Measurements from ENCODE around the gene MYBPC3.
"Not testable (repeated sequence)": the region's sequence is repeated elsewhere in the genome, so short reads cannot be mapped to it uniquely, and the experiment has no call there.

The MYBPC3 gene

DNA sequence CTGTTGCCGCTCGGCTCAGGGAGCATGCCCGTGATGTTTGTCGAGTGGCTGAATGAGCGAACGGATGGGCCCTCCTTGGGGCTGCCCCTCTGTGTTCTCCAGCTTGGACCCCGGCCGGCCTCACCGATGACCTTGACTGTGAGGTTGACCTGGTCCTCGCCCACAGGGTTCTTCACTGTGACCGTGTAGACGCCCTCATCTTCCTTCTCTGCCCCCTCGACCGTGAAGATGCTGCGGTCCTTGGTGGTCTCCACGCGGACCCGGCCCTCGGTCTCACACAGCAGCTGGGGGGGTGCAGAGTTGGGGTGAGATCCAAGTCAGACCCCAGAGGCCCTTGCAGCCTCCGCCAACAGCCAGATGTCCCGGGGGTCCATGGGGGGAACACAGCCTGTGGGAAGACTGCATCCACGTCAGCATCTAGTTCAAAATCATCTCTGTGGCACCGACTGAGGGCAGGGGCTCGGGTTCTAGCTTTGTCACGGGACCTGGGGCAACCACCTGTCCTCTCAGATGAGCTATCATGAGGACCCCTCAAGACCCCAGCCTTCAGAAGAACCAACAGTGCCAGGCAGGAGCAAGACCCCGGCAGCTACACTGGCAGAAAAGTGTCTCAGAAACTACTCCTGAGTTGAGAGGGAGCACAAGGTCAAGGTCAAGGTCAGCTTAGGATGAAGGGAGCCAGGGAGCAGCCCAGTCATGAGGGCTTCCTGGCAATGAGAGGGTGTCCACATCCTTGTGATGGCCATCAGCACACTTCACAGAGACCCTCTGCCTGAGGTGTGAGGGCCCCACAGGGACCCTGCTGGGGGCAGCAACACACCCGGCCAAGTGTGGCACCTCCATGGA is 13.9 kb downstream of the MYBPC3 start:
- DNase-seq (ENCODE audit: low read depth in 2 of 2), result no peak

- no peak for DNase-seq (ENCODE audit: low read depth in 2 of 2)
Observed at GRCh38 chr11:47337229-47337924, 15.1 kb downstream of the MYBPC3 start.

DNA sequence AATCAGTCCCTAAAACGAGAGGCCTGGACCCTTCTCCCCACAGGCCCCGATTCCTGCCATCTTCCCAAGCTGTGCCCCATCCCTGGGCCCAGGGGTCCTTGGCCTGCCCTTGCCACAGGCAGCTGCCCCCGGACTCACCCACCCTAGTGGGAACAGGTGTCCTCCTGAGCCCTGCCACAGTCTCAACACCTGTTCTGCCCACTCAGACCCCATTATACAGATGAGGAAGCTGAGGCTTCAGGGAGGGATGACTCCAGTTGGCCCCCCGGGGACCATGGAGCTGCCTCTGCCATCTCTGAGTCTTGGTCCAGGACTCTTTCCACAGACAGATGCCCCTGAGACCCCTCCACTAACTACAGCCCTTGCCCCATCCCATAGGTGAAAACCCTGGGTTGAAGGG is 15.9 kb downstream of the MYBPC3 start:
- DNase-seq (ENCODE audit: low read depth in 2 of 2), result no peak

- DNase-seq (ENCODE audit: low read depth in 2 of 2), result no peak
Observed at GRCh38 chr11:47335733-47336132, 16.8 kb downstream of the MYBPC3 start.

DNA sequence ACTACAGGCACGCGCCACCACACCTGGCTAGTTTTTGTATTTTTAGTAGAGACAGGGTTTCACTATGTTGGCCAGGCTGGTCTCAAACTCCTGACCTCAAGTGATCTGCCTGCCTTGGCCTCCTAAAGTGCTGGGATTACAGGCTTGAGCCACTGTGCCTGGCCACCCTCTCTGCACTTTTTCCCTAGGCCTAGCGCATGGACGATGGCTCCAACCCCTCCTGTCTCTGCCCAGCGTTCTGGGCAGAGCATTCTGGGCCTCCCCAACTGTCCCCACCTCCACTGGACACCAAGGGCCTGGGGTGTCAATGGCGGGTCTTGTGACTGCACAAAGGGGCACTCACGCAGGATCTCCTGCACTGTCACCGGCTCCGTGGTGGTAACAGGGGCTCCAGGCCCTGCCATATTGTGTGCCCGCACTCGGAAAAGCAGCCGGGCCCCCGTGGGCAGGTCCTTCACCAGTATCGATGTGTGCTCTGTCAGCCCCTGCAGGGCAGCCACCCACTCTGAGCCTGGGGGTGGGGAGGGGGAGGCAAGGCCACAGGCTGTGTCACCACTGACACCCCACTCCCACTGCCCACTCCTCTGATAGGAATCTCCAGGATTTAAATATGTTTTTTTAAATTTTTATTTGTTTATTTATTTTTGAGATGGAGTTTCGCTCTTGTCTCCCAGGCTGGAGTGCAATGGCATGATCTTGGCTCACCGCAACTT is 17.6 kb downstream of the MYBPC3 start:
- DNase-seq (ENCODE audit: low read depth in 2 of 2), result not testable (repeated sequence)

- no peak for DNase-seq (ENCODE audit: low read depth in 2 of 2)
Observed at GRCh38 chr11:47333886-47334443, 18.5 kb downstream of the MYBPC3 start.

- DNase-seq (ENCODE audit: low read depth in 2 of 2), result no peak
Observed at GRCh38 chr11:47333526-47333845, 19.0 kb downstream of the MYBPC3 start.

DNA sequence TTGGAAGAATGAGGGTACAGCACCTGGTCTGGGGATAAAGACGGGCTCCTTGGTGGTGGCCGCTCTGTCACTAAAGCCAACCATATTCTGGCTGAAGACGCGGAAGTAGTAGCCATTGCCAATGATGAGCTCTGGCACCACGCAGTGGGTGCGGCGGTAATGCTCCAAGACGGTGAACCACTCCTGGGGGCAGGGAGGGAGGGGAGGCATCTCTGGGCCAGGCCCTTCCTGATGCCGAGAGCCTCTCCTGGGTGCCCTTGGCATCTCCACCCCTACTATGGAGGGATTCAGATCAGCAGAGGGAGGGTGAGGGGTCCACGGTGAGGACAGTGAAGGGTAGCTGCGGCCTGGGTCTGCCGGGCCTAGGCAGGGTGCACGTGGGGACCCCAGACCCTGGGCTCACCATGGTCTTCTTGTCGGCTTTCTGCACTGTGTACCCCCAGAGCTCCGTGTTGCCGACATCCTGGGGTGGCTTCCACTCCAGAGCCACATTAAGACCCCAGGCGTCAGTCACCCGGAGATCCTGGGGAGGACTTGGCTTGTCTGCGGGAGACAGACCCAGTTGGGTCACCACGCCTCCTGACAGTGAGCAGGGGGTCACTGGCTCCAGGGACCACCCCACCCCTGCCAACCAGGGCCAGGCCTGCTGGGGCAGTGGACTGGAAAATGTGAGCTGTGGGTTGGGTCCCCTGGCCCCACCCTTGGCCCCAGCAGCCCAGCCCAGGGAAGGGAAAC is 19.5 kb downstream of the MYBPC3 start:
- DNase-seq (ENCODE audit: low read depth in 2 of 2), result no peak

DNA sequence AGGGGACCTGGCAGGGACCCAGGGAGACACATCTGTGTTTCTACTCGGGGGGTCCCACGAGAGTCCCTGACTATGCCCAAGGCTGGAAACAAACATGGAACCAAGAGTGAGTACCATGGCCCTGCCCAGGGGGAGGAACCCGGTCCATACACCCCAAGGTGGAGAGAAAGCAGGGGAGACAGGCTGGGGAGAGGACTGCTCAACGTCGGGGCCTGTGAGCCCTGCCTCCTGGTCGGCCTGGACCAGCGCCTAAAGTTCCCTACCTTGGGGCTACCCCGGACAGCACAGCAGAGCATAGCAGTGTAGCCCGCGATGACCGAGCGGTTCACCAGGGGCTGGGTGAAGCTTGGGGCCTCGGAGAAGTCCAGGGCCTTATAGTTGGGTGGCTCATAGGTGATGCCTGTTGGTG is 20.2 kb downstream of the MYBPC3 start:
- no peak for DNase-seq (ENCODE audit: low read depth in 2 of 2)

DNA sequence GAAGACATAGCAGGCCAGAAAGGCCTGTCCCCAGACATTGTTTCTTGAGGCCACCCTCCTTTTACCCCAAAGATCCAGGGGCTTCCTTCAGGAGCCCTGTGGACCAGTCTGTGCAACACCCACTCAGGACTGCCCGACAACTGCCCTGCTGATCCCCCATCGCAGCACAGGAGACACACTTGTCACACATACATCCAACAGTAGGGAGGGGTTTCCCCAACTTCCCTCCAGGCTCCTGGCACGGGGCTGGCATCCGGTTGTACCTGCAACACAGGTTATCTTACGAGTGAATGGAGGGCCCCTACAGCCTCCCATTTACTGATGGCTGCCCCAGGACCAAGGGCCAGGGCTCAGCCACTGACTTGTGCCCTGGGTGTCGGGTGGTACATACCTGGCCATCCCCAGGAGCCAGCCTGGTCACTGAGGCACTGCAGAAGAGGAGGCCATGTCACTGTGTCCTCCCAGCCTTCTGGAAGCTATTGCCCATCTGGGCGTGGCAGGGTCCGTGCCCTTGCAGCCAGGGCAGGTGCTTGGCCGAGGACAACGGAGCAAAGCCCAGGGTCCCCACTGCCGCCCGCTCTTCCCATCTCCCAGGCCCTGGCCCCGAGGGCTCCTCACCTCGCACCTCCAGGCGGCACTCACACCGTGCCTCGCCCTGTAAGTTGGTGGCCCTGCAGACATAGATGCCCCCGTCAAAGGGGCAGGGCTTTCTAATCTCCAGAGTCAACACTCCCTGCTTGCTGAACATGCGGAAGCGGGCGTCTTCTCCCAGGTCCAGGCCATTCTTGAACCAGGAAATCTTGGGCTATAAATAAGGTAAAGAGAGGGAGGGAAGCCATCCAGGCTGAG is 20.8 kb downstream of the MYBPC3 start:
- DNase-seq (ENCODE audit: low read depth in 2 of 2), result no peak

- no peak for DNase-seq (ENCODE audit: low read depth in 2 of 2)
Observed at GRCh38 chr11:47329987-47330931, 22.2 kb downstream of the MYBPC3 start.

GRCh38 chr11:47329431-47329986 is 23.0 kb downstream of the MYBPC3 start:
- no peak for DNase-seq (ENCODE audit: low read depth in 2 of 2)

DNA sequence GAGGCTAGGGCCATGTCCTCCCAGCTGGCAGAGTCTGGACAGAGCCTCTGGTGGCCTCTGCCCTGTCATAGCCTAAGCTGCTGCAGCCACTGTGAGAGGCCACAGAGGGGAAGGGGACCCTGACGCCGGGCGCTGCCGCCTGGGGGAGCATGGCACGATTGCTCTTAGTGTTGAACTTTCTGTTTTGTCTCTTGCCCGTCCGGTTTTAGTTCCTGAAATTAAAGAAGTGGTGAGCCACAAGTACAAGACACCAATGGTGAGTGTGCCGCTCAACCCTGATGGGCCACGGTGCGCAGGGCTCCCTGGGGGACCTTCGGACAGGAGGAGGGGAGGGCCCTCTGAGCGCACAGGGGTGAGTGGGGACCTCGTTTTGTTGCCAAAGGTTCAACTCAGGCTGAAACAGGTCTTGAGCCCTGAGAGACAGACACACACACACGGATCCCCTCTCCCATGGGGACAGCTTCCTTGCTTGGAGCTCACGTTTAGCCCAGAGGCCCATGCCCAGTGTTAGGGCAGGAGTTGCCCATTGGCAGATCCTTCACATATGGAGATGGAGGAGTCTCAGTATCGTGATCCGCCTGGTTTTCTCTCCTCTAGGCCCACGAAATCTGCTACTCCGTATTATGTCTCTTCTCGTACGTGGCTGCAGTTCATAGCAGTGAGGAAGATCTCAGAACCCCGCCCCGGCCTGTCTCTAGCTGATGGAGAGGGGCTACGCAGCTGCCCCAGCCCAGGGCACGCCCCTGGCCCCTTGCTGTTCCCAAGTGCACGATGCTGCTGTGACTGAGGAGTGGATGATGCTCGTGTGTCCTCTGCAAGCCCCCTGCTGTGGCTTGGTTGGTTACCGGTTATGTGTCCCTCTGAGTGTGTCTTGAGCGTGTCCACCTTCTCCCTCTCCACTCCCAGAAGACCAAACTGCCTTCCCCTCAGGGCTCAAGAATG is 23.8 kb downstream of the MYBPC3 start:
- DNase-seq (ENCODE audit: low read depth in 2 of 2), result no peak

GRCh38 chr11:47327949-47328348 is 24.6 kb downstream of the MYBPC3 start:
- no peak for DNase-seq (ENCODE audit: low read depth in 2 of 2)

DNA sequence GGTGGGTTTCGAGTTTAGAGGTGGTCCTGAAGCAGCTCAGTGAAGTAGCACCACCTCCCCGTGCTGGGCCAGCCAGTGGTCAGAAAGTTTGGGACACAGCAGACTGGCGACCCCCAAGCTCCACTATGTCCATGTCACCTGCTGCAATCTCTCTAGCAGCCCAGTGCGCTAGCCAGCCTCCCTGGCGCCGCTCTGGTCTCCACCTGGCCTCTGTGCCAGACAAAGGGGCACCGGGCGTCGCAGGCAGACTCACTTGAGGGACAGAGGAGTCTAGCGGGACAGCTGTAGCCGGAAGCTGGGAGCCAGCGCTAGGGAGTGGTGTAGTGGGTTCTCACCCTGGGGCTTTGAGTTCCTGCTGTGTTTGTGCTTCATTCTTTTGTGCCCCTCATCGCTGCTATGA is 25.5 kb downstream of the MYBPC3 start:
- DNase-seq (ENCODE audit: low read depth in 2 of 2), result no peak

GRCh38 chr11:47326198-47326597 is 26.3 kb downstream of the MYBPC3 start:
- DNase-seq (ENCODE audit: low read depth in 2 of 2), result no peak

- DNase-seq (ENCODE audit: low read depth in 2 of 2), result no peak
Observed at GRCh38 chr11:47325271-47326041, 27.0 kb downstream of the MYBPC3 start.

Data from stimulated activated CD8-positive, alpha-beta memory T cell treated with anti-CD3 and anti-CD28 coated beads, Interleukin-7, amount 100 ng/mL, for 1 hour (primary cell).